Measurements from ENCODE around the gene NLRC5. TPM values are rescaled to one million over a fixed set of nuclear protein-coding genes. Genes with fewer than 3 reads are reported as not detected.

NLRC5 gene
- total RNA-seq, 4 donors from 2014 or later = 11.1 to 39.7 (median 16.3) TPM

GRCh38 chr16:57041182-57042156, 52.1 kb downstream of the NLRC5 start:
- no peaks in the 10 kb centered on the region for H3K9me3 ChIP-seq
- 88 to 100% methylated on average over 2 of the region's 12 CpGs for WGBS, 2 donors (ENCODE audit: low coverage in 1 of 2)
- no peaks in the 10 kb centered on the region for H3K27me3 ChIP-seq
- no peak overlapping the region for H3K4me3 ChIP-seq
- ATAC-seq = no peak
- TF ChIP-seq POLR2AphosphoS5 (IDR thresholded peaks at IDR 0.05) = no peak
- no peak for TF ChIP-seq CTCF (IDR thresholded peaks at IDR 0.05)
- no peak for TF ChIP-seq POLR2A (IDR thresholded peaks at IDR 0.05)
- no peak for TF ChIP-seq EP300 (IDR thresholded peaks at IDR 0.05)
- no peak overlapping the region for H3K27ac ChIP-seq
- no peaks in the 10 kb centered on the region for H3K4me1 ChIP-seq
- peaks cover 0 to 78% of the 10 kb centered on the region in 2 donors for H3K36me3 ChIP-seq

GRCh38 chr16:57042157-57043111, 53.1 kb downstream of the NLRC5 start:
- no peak overlapping the region for H3K27ac ChIP-seq
- no peaks in the 10 kb centered on the region for H3K4me1 ChIP-seq
- H3K27me3 ChIP-seq = no peaks in the 10 kb centered on the region
- ATAC-seq = no peak
- no peak for TF ChIP-seq POLR2AphosphoS5 (IDR thresholded peaks at IDR 0.05)
- TF ChIP-seq CTCF (IDR thresholded peaks at IDR 0.05) = no peak
- TF ChIP-seq EP300 (IDR thresholded peaks at IDR 0.05) = no peak
- TF ChIP-seq POLR2A (IDR thresholded peaks at IDR 0.05) = no peak
- H3K36me3 ChIP-seq = peaks cover 0 to 78% of the 10 kb centered on the region in 2 donors
- H3K4me3 ChIP-seq = no peak overlapping the region
- WGBS, 2 donors (ENCODE audit: low coverage in 1 of 2) = 76 to 79% methylated on average over 3 to 10 of the region's 14 CpGs
- no peaks in the 10 kb centered on the region for H3K9me3 ChIP-seq

GRCh38 chr16:57043248-57043647, 53.9 kb downstream of the NLRC5 start:
- TF ChIP-seq EP300 (IDR thresholded peaks at IDR 0.05) (no peak), POLR2A (IDR thresholded peaks at IDR 0.05) (no peak), POLR2AphosphoS5 (IDR thresholded peaks at IDR 0.05) (no peak), CTCF (IDR thresholded peaks at IDR 0.05) (no peak)
- ATAC-seq = no peak
- Histone ChIP-seq H3K9me3 (no peaks in the 10 kb centered on the region), H3K4me3 (no peak overlapping the region), H3K36me3 (peaks cover 0 to 78% of the 10 kb centered on the region in 2 donors), H3K4me1 (no peaks in the 10 kb centered on the region), H3K27ac (no peak overlapping the region), H3K27me3 (no peaks in the 10 kb centered on the region)
- 95 to 100% methylated on average over 1 to 4 of the region's 9 CpGs for WGBS, 2 donors (ENCODE audit: low coverage in 1 of 2)

- no peaks in the 10 kb centered on the region for H3K4me1 ChIP-seq
- H3K9me3 ChIP-seq = no peaks in the 10 kb centered on the region
- no peak for ATAC-seq
- H3K36me3 ChIP-seq = peaks cover 0 to 81% of the 10 kb centered on the region in 2 donors
- no peak overlapping the region for H3K4me3 ChIP-seq
- TF ChIP-seq EP300 (IDR thresholded peaks at IDR 0.05) = no peak
- TF ChIP-seq POLR2A (IDR thresholded peaks at IDR 0.05) = no peak
- no peak for TF ChIP-seq POLR2AphosphoS5 (IDR thresholded peaks at IDR 0.05)
- no peak for TF ChIP-seq CTCF (IDR thresholded peaks at IDR 0.05)
- H3K27me3 ChIP-seq = no peaks in the 10 kb centered on the region
- 60 to 80% methylated on average over 3 to 5 of the region's 12 CpGs for WGBS, 2 donors (ENCODE audit: low coverage in 1 of 2)
- no peak overlapping the region for H3K27ac ChIP-seq
These were observed 55.8 kb downstream of the NLRC5 start for GRCh38 chr16:57044931-57045693.
